SU-DHL-6 (cell line): ENCODE data around the gene UBE2J2.

Source experiments
- EZH2phosphoT487 ChIP-seq: fragments of 200-600 bp; sonication (generic), shearing (Covaris generic); conservative IDR thresholded peaks from 2 replicates; pipeline ENCODE4 v1.6.1; 2018; ENCODE audit warnings: mild to moderate bottlenecking, antibody characterized with exemption, low read length, moderate library complexity, mixed read lengths
- TF ChIP-seq, protein P1 (sequence below): fragments of 200-600 bp; sonication (generic); IDR thresholded peaks from one replicate; pipeline ENCODE4 v1.5.1; 2017; ENCODE audit warnings: antibody characterized with exemption, mild to moderate bottlenecking, low read length, moderate library complexity; ENCODE audit not compliant: insufficient read depth, poor library complexity, severe bottlenecking

DNA sequence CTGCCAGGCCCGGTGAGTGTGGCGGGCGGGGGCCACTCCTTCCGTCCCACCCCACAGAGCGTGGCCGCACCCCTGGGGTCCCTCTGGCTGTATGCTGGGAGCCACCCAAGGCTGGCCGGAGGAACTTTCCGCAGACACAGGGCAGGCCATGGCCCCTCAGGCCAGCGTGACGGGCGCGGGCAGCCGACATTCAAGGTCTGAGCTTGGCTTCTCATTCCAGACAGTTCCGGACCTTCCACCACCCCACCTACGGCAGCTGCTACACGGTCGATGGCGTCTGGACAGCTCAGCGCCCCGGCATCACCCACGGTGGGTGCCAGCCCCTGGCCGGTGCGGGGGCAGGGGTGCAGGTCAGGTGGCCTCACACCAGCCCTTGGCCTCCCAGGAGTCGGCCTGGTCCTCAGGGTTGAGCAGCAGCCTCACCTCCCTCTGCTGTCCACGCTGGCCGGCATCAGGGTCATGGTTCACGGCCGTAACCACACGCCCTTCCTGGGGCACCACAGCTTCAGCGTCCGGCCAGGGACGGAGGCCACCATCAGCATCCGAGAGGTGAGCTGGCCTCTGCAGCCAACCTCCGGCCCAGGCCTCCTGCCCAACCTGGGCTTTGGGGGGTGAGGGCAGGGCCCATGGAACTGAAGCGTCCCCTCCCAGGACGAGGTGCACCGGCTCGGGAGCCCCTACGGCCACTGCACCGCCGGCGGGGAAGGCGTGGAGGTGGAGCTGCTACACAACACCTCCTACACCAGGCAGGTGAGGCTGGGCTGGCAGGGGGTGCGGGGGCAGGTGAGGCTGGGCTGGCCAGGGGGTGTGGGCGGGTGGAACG, 13.8 kb upstream of the UBE2J2 start:
- TF ChIP-seq, protein P1, sequence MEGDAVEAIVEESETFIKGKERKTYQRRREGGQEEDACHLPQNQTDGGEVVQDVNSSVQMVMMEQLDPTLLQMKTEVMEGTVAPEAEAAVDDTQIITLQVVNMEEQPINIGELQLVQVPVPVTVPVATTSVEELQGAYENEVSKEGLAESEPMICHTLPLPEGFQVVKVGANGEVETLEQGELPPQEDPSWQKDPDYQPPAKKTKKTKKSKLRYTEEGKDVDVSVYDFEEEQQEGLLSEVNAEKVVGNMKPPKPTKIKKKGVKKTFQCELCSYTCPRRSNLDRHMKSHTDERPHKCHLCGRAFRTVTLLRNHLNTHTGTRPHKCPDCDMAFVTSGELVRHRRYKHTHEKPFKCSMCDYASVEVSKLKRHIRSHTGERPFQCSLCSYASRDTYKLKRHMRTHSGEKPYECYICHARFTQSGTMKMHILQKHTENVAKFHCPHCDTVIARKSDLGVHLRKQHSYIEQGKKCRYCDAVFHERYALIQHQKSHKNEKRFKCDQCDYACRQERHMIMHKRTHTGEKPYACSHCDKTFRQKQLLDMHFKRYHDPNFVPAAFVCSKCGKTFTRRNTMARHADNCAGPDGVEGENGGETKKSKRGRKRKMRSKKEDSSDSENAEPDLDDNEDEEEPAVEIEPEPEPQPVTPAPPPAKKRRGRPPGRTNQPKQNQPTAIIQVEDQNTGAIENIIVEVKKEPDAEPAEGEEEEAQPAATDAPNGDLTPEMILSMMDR, result no peak
- no peak for TF ChIP-seq EZH2phosphoT487
